GM10248 (cell line): ENCODE results near the gene CYB561.

Experiments used
- CTCF ChIA-PET: fragments of 300-600 bp; sonication (Branson Sonifier 250); formaldehyde crosslinking; extraction: SDS; loops from one replicate; lab custom pipeline; 2021; ENCODE audit warnings: antibody characterized with exemption; lab: Yijun Ruan, JAX
- POLR2A ChIA-PET: fragments of 350-650 bp; sonication (Branson Sonifier 250); formaldehyde crosslinking; extraction: SDS; loops from one replicate; lab custom pipeline; 2020; ENCODE audit warnings: antibody characterized with exemption; lab: Yijun Ruan, JAX
- DNase-seq: peaks from one replicate; pipeline ENCODE4 v3.0.0; 2012; ENCODE audit errors: extremely low spot score
- CTCF ChIP-seq: IDR thresholded peaks from 2 replicates; pipeline ENCODE4 v1.5.1; 2012; ENCODE audit warnings: mild to moderate bottlenecking, low read depth; ENCODE audit errors: extremely low read depth, missing control alignments, control extremely low read depth

Gene CYB561

GRCh38 chr17:63491413-63491812 is 45.3 kb upstream of the CYB561 start:
- no peak for TF ChIP-seq CTCF
- no peak for DNase-seq
- CTCF ChIA-PET = interaction anchor here (1.7 kb wide), 1 partner anchor 66 kb away, joined by 10 read pairs; no protein-coding TSS in a partner anchor
- POLR2A ChIA-PET = no interaction called here

GRCh38 chr17:63490858-63491400 is 44.8 kb upstream of the CYB561 start:
- CTCF ChIA-PET = interaction anchor here (1.7 to 4.1 kb wide), 2 partner anchors 12 to 66 kb away, joined by 10 to 17 read pairs; no protein-coding TSS in a partner anchor
- POLR2A ChIA-PET = interaction anchor here (0.6 kb wide), 1 partner anchor 393 kb away, joined by 3 read pairs; no protein-coding TSS in a partner anchor
- TF ChIP-seq CTCF = no peak
- DNase-seq = no peak

- ChIA-PET CTCF (interaction anchor here (1.4 to 4.1 kb wide), 2 partner anchors 12 to 65 kb away, joined by 3 to 17 read pairs; no protein-coding TSS in a partner anchor), POLR2A (interaction anchor here (0.6 kb wide), 1 partner anchor 393 kb away, joined by 3 read pairs; no protein-coding TSS in a partner anchor)
- no peak for TF ChIP-seq CTCF
- no peak for DNase-seq
These were observed 44.2 kb upstream of the CYB561 start for GRCh38 chr17:63490329-63490728.

- POLR2A ChIA-PET = no interaction called here
- CTCF ChIA-PET = interaction anchor here (1.4 to 4.1 kb wide), 2 partner anchors 10 to 64 kb away, joined by 3 to 17 read pairs; no protein-coding TSS in a partner anchor
- no peak for TF ChIP-seq CTCF
- DNase-seq = no peak
These were observed 43.2 kb upstream of the CYB561 start for GRCh38 chr17:63489291-63489690.

GRCh38 chr17:63488851-63489250 is 42.7 kb upstream of the CYB561 start:
- ChIA-PET CTCF (interaction anchor here (1.4 to 4.1 kb wide), 2 partner anchors 10 to 63 kb away, joined by 3 to 17 read pairs; no protein-coding TSS in a partner anchor), POLR2A (no interaction called here)
- no peak for TF ChIP-seq CTCF
- DNase-seq = no peak

- ChIA-PET CTCF (interaction anchor here (1.1 to 4.1 kb wide), 4 partner anchors 8 to 80 kb away, joined by 3 to 17 read pairs (median 6); no protein-coding TSS in a partner anchor), POLR2A (no interaction called here)
- DNase-seq = no peak
- no peak for TF ChIP-seq CTCF
These were observed 40.9 kb upstream of the CYB561 start for GRCh38 chr17:63487014-63487339.
